B cell (primary cell): ENCODE data around the gene LRP1-AS. TPM values are rescaled to one million over a fixed set of nuclear protein-coding genes. Genes with fewer than 3 reads are reported as not detected.

ENCODE experiments used
- ATAC-seq: fragments of 200-7000 bp; cut with Tn5 transposase; one replicate; pipeline ENCODE4 v1.10.0; 2021; ENCODE audit warnings: low read depth, mild to moderate bottlenecking, moderate number of reproducible peaks, moderate library complexity
- CTCF ChIA-PET: fragments of 350-600 bp; sonication (Branson Sonifier 250); formaldehyde crosslinking; loops from one replicate; lab custom pipeline; 2021; ENCODE audit warnings: antibody characterized with exemption, inconsistent platforms; lab: Charles Lee
- POLR2A ChIA-PET: fragments of 350-600 bp; sonication (Branson Sonifier 250); formaldehyde crosslinking; loops from one replicate; lab custom pipeline; 2021; ENCODE audit warnings: antibody characterized with exemption; lab: Charles Lee
- DNase-seq: peaks from one replicate; pipeline ENCODE4 v3.0.0; 2013
- H2AFZ ChIP-seq: 2 replicates; pipeline ENCODE4 v1.6.1; 2012; ENCODE audit warnings: mild to moderate bottlenecking, low read depth, low read length; ENCODE audit not compliant: insufficient read depth, poor library complexity, severe bottlenecking
- H3K27ac ChIP-seq, 2 donors: 1 replicate in 1 of 2; 2 replicates in 1 of 2; pipeline ENCODE4 v1.5.1; 2012 to 2013; ENCODE audit warnings: low read length in 2 of 2, mild to moderate bottlenecking in 2 of 2, moderate library complexity in 1 of 2
- H3K27me3 ChIP-seq, 4 experiments: fragments of 200-600 bp in 1 of 4; sonication (generic) in 1 of 4; replicated peaks in 1 of 4; 1 replicate in 2 of 4; 2 replicates in 2 of 4; pipeline versions ENCODE4 v1.6.1 to v1.7.0; 2013 to 2016; ENCODE audit warnings: low read length in 3 of 4, mild to moderate bottlenecking in 2 of 4, mixed read lengths in 1 of 4, moderate library complexity in 1 of 4; ENCODE audit not compliant: insufficient read depth in 4 of 4, control insufficient read depth in 3 of 4; ENCODE audit errors: control extremely low read depth in 1 of 4
- H3K36me3 ChIP-seq, 2 experiments: replicated peaks in 1 of 2; 1 replicate in 1 of 2; 2 replicates in 1 of 2; pipeline versions ENCODE4 v1.6.1 to v1.7.1; 2013; ENCODE audit warnings: low read length in 1 of 2; ENCODE audit not compliant: insufficient read depth in 2 of 2, control insufficient read depth in 1 of 2; ENCODE audit errors: control extremely low read depth in 1 of 2, extremely low read depth in 1 of 2
- H3K4me1 ChIP-seq, 2 donors: fragments of 200-600 bp in 1 of 2; sonication (generic) in 1 of 2; 1 replicate in 1 of 2; 2 replicates in 1 of 2; pipeline versions ENCODE4 v1.5.1 to v1.6.1; 2013 to 2017; ENCODE audit warnings: low read length in 2 of 2; ENCODE audit not compliant: control insufficient read depth in 2 of 2, insufficient read depth in 2 of 2
- H3K4me2 ChIP-seq: replicated peaks from 2 replicates; pipeline ENCODE3; 2012; ENCODE audit warnings: mild to moderate bottlenecking, low read depth, low read length; ENCODE audit not compliant: poor library complexity, severe bottlenecking
- H3K4me3 ChIP-seq, 5 experiments: fragments of 200-600 bp in 1 of 5; sonication (generic) in 1 of 5; 1 replicate in 3 of 5; 2 replicates in 2 of 5; pipeline versions ENCODE4 v1.5.1 to v1.7.0; 2011 to 2016; ENCODE audit warnings: low read length in 4 of 5, mild to moderate bottlenecking in 4 of 5, low read depth in 2 of 5, control low read depth in 1 of 5, moderate library complexity in 1 of 5; ENCODE audit not compliant: insufficient read depth in 1 of 5; ENCODE audit errors: control extremely low read depth in 1 of 5, extremely low read depth in 1 of 5
- H3K79me2 ChIP-seq: fragments of 200-600 bp; sonication (generic); one replicate; pipeline ENCODE4 v1.6.0; 2016; ENCODE audit warnings: low read length; ENCODE audit not compliant: control insufficient read depth, insufficient read depth
- H3K9ac ChIP-seq: fragments of 200-600 bp; sonication (generic); 2 replicates; pipeline ENCODE4 v1.6.1; 2017; ENCODE audit warnings: mild to moderate bottlenecking, low read length, moderate library complexity
- H3K9me3 ChIP-seq, 3 donors: one replicate each; pipeline versions ENCODE4 v1.6.1 to v1.7.1; 2013; ENCODE audit warnings: low read length in 2 of 3; ENCODE audit not compliant: control insufficient read depth in 2 of 3, insufficient read depth in 1 of 3; ENCODE audit errors: control extremely low read depth in 1 of 3
- H4K20me1 ChIP-seq: 2 replicates; pipeline ENCODE4 v1.6.0; 2012; ENCODE audit warnings: mild to moderate bottlenecking, low read length; ENCODE audit not compliant: insufficient read depth, control insufficient read depth, poor library complexity, severe bottlenecking
- H3K27ac Mint-ChIP-seq: one replicate; pipeline ENCODE4 v1.8.0; 2021; ENCODE audit warnings: mixed read lengths
- H3K27me3 Mint-ChIP-seq: one replicate; pipeline ENCODE4 v1.8.0; 2021; ENCODE audit warnings: mixed read lengths
- H3K4me1 Mint-ChIP-seq: one replicate; pipeline ENCODE4 v1.8.0; 2021; ENCODE audit warnings: mixed read lengths
- H3K4me3 Mint-ChIP-seq: one replicate; pipeline ENCODE4 v1.8.0; 2021; ENCODE audit warnings: mixed read lengths
- H3K9me3 Mint-ChIP-seq: one replicate; pipeline ENCODE4 v1.8.0; 2022; ENCODE audit warnings: mixed read lengths; ENCODE audit not compliant: insufficient read depth
- CTCF ChIP-seq: fragments of 200-600 bp; IDR thresholded peaks from one replicate; pipeline ENCODE4 v1.8.0; 2022; ENCODE audit warnings: antibody characterized with exemption, mild to moderate bottlenecking
- EZH2 ChIP-seq: IDR thresholded peaks from 2 replicates; pipeline ENCODE4 v1.6.1; 2012; ENCODE audit warnings: borderline replicate concordance, low read depth, mild to moderate bottlenecking, moderate library complexity, low read length; ENCODE audit not compliant: insufficient read depth, poor library complexity, severe bottlenecking
- WGBS: methylation state at CpG from one replicate; pipeline ENCODE4 v1.1.5; 2013; ENCODE audit warnings: missing lambda C conversion rate; ENCODE audit not compliant: insufficient coverage; 5-methylcytosine and 5-hydroxymethylcytosine counted together
- intact Hi-C: fragments of 100-400 bp; cut with micrococcal nuclease; formaldehyde crosslinking; loops from one replicate; pipeline ENCODE4 v1.10.0; 2022
- polyA plus RNA-seq: library from polyadenylated mRNA; depleted of rRNA; stranded (reverse); fragments of >200 nt; gene quantifications from 2 replicates; pipeline ENCODE4 v1.2.3, GENCODE V29; 2012
- total RNA-seq, 2 donors: library from RNA; stranded (reverse); fragments of 120-200 nt in 1 of 2; gene quantifications; 1 replicate in 1 of 2; 2 replicates in 1 of 2; pipeline versions ENCODE4 v1.2.3 to v1.2.4, GENCODE V29; 2013 to 2022

The LRP1-AS gene
- total and polyA plus RNA-seq, 2 donors (not counting 1 experiment from before 2014, with no cell fraction given) = not detected

- H3K4me1 Mint-ChIP-seq = no peaks in the 10 kb centered on the region
- Histone ChIP-seq H4K20me1 (no peaks in the 10 kb centered on the region), H3K4me3 (no peak overlapping the region), H3K27ac (no peak overlapping the region), H3K4me2 (no peak overlapping the region), H2AFZ (no peak overlapping the region), H3K9ac (no peak overlapping the region), H3K36me3 (no peaks in the 10 kb centered on the region), H3K9me3 (no peaks in the 10 kb centered on the region), H3K4me1 (no peaks in the 10 kb centered on the region), H3K79me2 (no peaks in the 10 kb centered on the region), H3K27me3 (no peaks in the 10 kb centered on the region)
- ATAC-seq = peak; percentile 21
- ChIA-PET POLR2A (no interaction called here), CTCF (interaction anchor here (0.5 to 7.7 kb wide), 10 partner anchors 9 to 420 kb away, joined by 3 to 97 read pairs (median 4); partner anchors contain the start of gene LRP1)
- WGBS = 84% methylated on average over 11 of the region's 11 CpGs
- no peak overlapping the region for H3K27ac Mint-ChIP-seq
- no peak for DNase-seq
- no peaks in the 10 kb centered on the region for H3K9me3 Mint-ChIP-seq
- no peak for TF ChIP-seq EZH2
- peak; percentile 40 for TF ChIP-seq CTCF
- intact Hi-C loops = loop anchor here (2.0 kb wide), 2 partner anchors 48 to 104 kb away; no protein-coding TSS in a partner anchor
- no peak overlapping the region for H3K4me3 Mint-ChIP-seq
- H3K27me3 Mint-ChIP-seq = peaks cover 3% of the 10 kb centered on the region
These were observed 25.7 kb upstream of the LRP1-AS start for GRCh38 chr12:57173089-57173488.

- H2AFZ ChIP-seq = no peak overlapping the region
- no peaks in the 10 kb centered on the region for H3K4me1 ChIP-seq
- TF ChIP-seq CTCF (no peak), EZH2 (no peak)
- H3K36me3 ChIP-seq = no peaks in the 10 kb centered on the region
- no peak overlapping the region for H3K9ac ChIP-seq
- DNase-seq (no peak), ATAC-seq (no peak)
- no peaks in the 10 kb centered on the region for H3K79me2 ChIP-seq
- Mint-ChIP-seq H3K9me3 (no peaks in the 10 kb centered on the region), H3K4me3 (no peak overlapping the region), H3K4me1 (no peaks in the 10 kb centered on the region), H3K27me3 (peaks cover 3% of the 10 kb centered on the region), H3K27ac (no peak overlapping the region)
- H3K4me3 ChIP-seq = no peak overlapping the region
- H3K27me3 ChIP-seq = no peaks in the 10 kb centered on the region
- H4K20me1 ChIP-seq = no peaks in the 10 kb centered on the region
- no peak overlapping the region for H3K27ac ChIP-seq
- 86% methylated on average over 2 of the region's 4 CpGs for WGBS
- H3K9me3 ChIP-seq = no peaks in the 10 kb centered on the region
- ChIA-PET CTCF (interaction anchor here (0.6 to 7.7 kb wide), 5 partner anchors 15 to 144 kb away, joined by 3 to 97 read pairs (median 7); partner anchors contain the start of gene LRP1), POLR2A (no interaction called here)
- intact Hi-C loops = loop anchor here (2.0 kb wide), 2 partner anchors 47 to 103 kb away; no protein-coding TSS in a partner anchor
- H3K4me2 ChIP-seq = no peak overlapping the region
These were observed 24.2 kb upstream of the LRP1-AS start for GRCh38 chr12:57171668-57172067.
